ENCODE data around the gene KRTAP4-12. TPM values are rescaled to one million over a fixed set of nuclear protein-coding genes. Genes with fewer than 3 reads are reported as not detected.
"Not testable (repeated sequence)": the region's sequence is repeated elsewhere in the genome, so short reads cannot be mapped to it uniquely, and the experiment has no call there.

Gene KRTAP4-12
- total RNA-seq, 4 donors from 2014 or later: not detected

- Histone ChIP-seq H3K4me1 (no peaks in the 10 kb centered on the region), H3K36me3 (no peaks in the 10 kb centered on the region), H3K4me3 (no peak overlapping the region), H3K27me3 (no peaks in the 10 kb centered on the region), H3K9me3 (no peaks in the 10 kb centered on the region), H3K27ac (no peak overlapping the region)
- no peak for DNase-seq
- TF ChIP-seq CTCF (IDR thresholded peaks at IDR 0.05) (no peak), POLR2A (IDR thresholded peaks at IDR 0.05) (no peak)
Measured at GRCh38 chr17:41103896-41104295, 20.1 kb downstream of the KRTAP4-12 start.

- no peak for DNase-seq
- H3K27me3 ChIP-seq: no peaks in the 10 kb centered on the region
- H3K36me3 ChIP-seq: no peaks in the 10 kb centered on the region
- TF ChIP-seq POLR2A (IDR thresholded peaks at IDR 0.05) (no peak), CTCF (IDR thresholded peaks at IDR 0.05) (no peak)
- H3K4me3 ChIP-seq: no peak within 1 kb of the TSS
- H3K9me3 ChIP-seq: no peaks in the 10 kb centered on the region
- H3K27ac ChIP-seq: no peak within 1 kb of the TSS
- H3K4me1 ChIP-seq: no peaks in the 10 kb centered on the region
Measured at GRCh38 chr17:41101586-41102259, 22.3 kb downstream of the KRTAP4-12 start, which contains the start of gene KRTAP4-16. Gene KRTAP4-16, minus strand, starts transcription at chr17:41102209. Its CDS starts 0 bp downstream, at chr17:41102209.

GRCh38 chr17:41099682-41100480 lies 24.1 kb downstream of the KRTAP4-12 start:
- not testable (repeated sequence) for DNase-seq, H3K27me3 ChIP-seq, H3K27ac ChIP-seq, H3K4me3 ChIP-seq, H3K36me3 ChIP-seq, H3K9me3 ChIP-seq, H3K4me1 ChIP-seq

- no peaks in the 10 kb centered on the region for H3K4me1 ChIP-seq
- H3K9me3 ChIP-seq: no peaks in the 10 kb centered on the region
- no peak overlapping the region for H3K4me3 ChIP-seq
- H3K27me3 ChIP-seq: no peaks in the 10 kb centered on the region
- no peak overlapping the region for H3K27ac ChIP-seq
- DNase-seq: no peak
- TF ChIP-seq CTCF (IDR thresholded peaks at IDR 0.05) (no peak), POLR2A (IDR thresholded peaks at IDR 0.05) (no peak)
- H3K36me3 ChIP-seq: no peaks in the 10 kb centered on the region
Measured at GRCh38 chr17:41098481-41098880, 25.5 kb downstream of the KRTAP4-12 start.

GRCh38 chr17:41098042-41098441 lies 25.9 kb downstream of the KRTAP4-12 start, which contains the start of gene KRTAP4-8:
Gene KRTAP4-8, minus strand, starts transcription at chr17:41098142. Its CDS starts 58 bp downstream, at chr17:41098084.
- H3K27ac ChIP-seq: no peak within 1 kb of the TSS
- DNase-seq: no peak

More at GRCh38 chr17:41098042-41098441, 25.9 kb downstream of the KRTAP4-12 start, which contains the start of gene KRTAP4-8:
- Histone ChIP-seq H3K27me3 (no peaks in the 10 kb centered on the region), H3K36me3 (no peaks in the 10 kb centered on the region), H3K4me3 (no peak within 1 kb of the TSS), H3K4me1 (no peaks in the 10 kb centered on the region), H3K9me3 (no peaks in the 10 kb centered on the region)
- TF ChIP-seq POLR2A (IDR thresholded peaks at IDR 0.05) (no peak), CTCF (IDR thresholded peaks at IDR 0.05) (no peak)
